Measurements from ENCODE around the gene TBC1D26. TPM values are rescaled to one million over a fixed set of nuclear protein-coding genes. Genes with fewer than 3 reads are reported as not detected.
"Not testable (repeated sequence)": the region's sequence is repeated elsewhere in the genome, so short reads cannot be mapped to it uniquely, and the experiment has no call there.

TBC1D26 gene
- total and polyA plus RNA-seq, 2 of the 4 experiments (the other 2 are of a cell fraction), result 0.02 TPM; not detected in 1

GRCh38 chr17:15698967-15699366, 33.1 kb upstream of the TBC1D26 start:
- BruUV-seq (replicated peaks); H4K5ac ChIP-seq (ENCODE audit: low read depth, low read length); CTCF ChIA-PET; H2BK120ac ChIP-seq (ENCODE audit: low read depth, low read length); H3K36me3 ChIP-seq (ENCODE audit: control insufficient read depth, insufficient read depth, low read length); H3K9me1 ChIP-seq (ENCODE audit: insufficient read depth, low read length); dilution Hi-C loops (cut with HindIII; ENCODE audit: low sequenced_read_pairs, unreplicated experiment); H3K18ac ChIP-seq (ENCODE audit: low read depth, low read length); in situ Hi-C loops (cut with MboI; ENCODE audit: low sequenced_read_pairs); H4K91ac ChIP-seq (ENCODE audit: insufficient read depth, low read depth, low read length); intact Hi-C loops (cut with micrococcal nuclease); H2BK5ac ChIP-seq (ENCODE audit: low read depth, low read length, poor library complexity, severe bottlenecking); H2AFZ ChIP-seq (replicated peaks; ENCODE audit: low read length, poor library complexity); H3K4me1 ChIP-seq (ENCODE audit: control insufficient read depth, insufficient read depth, low read length); H3K27me3 ChIP-seq (ENCODE audit: control insufficient read depth, insufficient read depth, low read length); H2AK9ac ChIP-seq (replicated peaks; ENCODE audit: low read depth, low read length, poor library complexity); H2BK20ac ChIP-seq (ENCODE audit: low read depth, low read length); H2BK15ac ChIP-seq (ENCODE audit: low read depth, low read length); DNase-seq; H3K9me3 ChIP-seq (ENCODE audit: control insufficient read depth, insufficient read depth, low read length); H3K14ac ChIP-seq (replicated peaks; ENCODE audit: low read depth, low read length); H2AK5ac ChIP-seq (ENCODE audit: low read depth, low read length); H3K79me1 ChIP-seq (ENCODE audit: low read depth in 1 of 2, low read length in 2 of 2); POLR2A ChIA-PET (ENCODE audit: unreplicated experiment); H3K4ac ChIP-seq (ENCODE audit: low read depth, low read length); H4K20me1 ChIP-seq (ENCODE audit: insufficient read depth, low read length): not testable (repeated sequence)
- 0 out of 2 replicates have a peak overlapping the region, but pooled peaks have one; percentile 41 for H3K56ac ChIP-seq (ENCODE audit: extremely low read depth, insufficient read depth, low read length)
- peak overlapping the region; percentile 69 for H3K9ac ChIP-seq (ENCODE audit: low read depth, low read length)
- H4K8ac ChIP-seq (ENCODE audit: low read depth in 2 of 2, low read length in 2 of 2), result peak overlapping the region in 1 of 2 experiments; percentile 74; a peak in 3 of 4 replicates
- peak overlapping the region; percentile 64 for H3K27ac ChIP-seq (ENCODE audit: insufficient read depth, low read length)
- WGBS, 2 experiments (ENCODE audit: extremely low coverage in 2 of 2, insufficient read length in 1 of 2), result no CpG with 5 or more reads among the region's 3 CpGs
- peak; percentile 6 for ATAC-seq (ENCODE audit: low read depth)
- H3K4me2 ChIP-seq (ENCODE audit: low read depth, low read length), result peak overlapping the region; percentile 32; the same call in 1 of the 2 replicates
- H3K4me3 ChIP-seq (ENCODE audit: insufficient read depth, low read depth, low read length), result peak overlapping the region; percentile 36; the same call in 1 of the 2 replicates
- 0 out of 2 replicates have a peak overlapping the region, but pooled peaks have one; percentile 38 for H3K23ac ChIP-seq (ENCODE audit: low read depth, low read length)

Data from IMR-90 (cell line).